Measurements from ENCODE around the gene DNAJC4.

Gene DNAJC4

DNA sequence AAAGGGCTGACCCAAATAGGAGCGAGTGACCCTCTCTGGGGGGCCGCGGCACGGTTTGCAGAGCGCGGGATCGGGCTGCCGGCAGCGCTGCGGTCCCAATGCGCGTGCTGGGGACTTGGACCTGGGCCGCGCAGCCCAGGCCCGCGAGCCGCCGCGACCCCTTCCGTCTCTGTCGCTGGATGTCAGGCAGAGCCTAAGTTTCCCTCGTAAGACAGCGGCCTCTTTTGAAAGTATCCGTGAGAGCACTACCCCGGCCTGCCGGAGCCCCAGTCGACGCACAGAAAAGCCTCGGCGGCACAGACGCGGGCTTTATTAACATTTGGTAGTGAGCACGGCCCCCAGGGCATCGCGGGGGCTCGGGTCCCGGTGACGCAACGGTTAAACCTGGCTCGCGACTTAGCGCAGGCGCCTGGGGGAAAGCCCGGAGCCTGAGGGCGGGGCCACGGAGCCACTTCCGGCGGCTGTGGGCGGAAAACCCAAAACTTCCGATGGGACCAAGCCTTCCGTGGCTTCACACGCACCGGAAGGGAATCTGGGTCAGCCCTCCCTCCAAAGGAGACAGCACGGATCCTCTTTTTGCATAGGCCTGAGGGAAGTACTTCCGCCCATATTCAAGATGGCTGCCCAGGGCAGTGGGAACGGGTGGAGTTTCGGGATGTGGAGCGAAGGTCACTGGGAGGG is 39.3 kb downstream of the DNAJC4 start:
- Histone ChIP-seq H3K27ac (ENCODE audit: low read depth, low read length) (peak overlapping the region; percentile 96), H3K4me1 (ENCODE audit: control insufficient read depth, insufficient read depth, low read length) (peaks cover 13% of the 10 kb centered on the region), H3K36me3 (ENCODE audit: control insufficient read depth, insufficient read depth, low read length) (peaks cover 10% of the 10 kb centered on the region), H3K9ac (ENCODE audit: low read length) (peak overlapping the region; percentile 84), H3K27me3 (ENCODE audit: control insufficient read depth, insufficient read depth, low read length) (peaks cover 2% of the 10 kb centered on the region), H3K4me3 (ENCODE audit: low read length) (peak overlapping the region; percentile 97)

DNA sequence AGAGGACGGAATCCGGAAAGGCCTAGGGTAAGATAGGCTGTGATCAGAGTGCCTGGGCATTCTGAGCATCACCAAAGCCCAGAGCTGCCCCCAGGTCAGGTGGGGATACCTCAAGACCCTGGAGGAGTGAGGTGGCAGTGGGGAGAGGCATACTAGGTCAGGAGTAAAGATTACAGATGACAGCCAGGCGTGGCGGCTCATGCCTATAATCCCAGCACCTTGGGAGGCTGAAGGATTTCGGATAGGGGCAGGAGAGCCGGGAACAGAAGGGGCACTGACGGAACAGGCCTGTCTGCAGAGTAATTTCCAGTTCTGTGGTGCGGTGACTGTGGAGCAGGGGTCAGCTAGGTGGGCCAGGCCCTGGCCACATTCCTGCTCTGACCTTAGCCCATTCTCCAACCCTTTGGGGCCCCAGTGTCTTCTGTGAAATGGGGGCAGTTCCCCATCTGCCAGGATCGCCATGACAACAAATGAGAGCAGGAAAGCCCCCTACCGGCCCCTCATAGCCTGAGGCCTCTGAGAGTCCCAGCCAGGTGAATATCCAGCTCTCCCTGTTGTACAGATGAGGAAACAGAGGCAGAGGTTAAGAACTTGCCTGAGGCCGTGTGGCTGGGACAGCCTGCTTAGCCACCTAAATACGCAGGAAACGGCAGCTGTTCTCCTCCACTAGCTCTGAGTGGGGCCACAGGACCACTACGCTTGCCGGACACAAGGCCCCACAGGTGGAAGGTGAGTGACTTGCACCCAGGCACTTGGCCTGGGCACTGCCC is 44.9 kb downstream of the DNAJC4 start:
- H3K27ac ChIP-seq (ENCODE audit: low read depth, low read length): no peak overlapping the region
- H3K27me3 ChIP-seq (ENCODE audit: control insufficient read depth, insufficient read depth, low read length): no peaks in the 10 kb centered on the region
- peaks cover 4% of the 10 kb centered on the region for H3K4me1 ChIP-seq (ENCODE audit: control insufficient read depth, insufficient read depth, low read length)
- peak overlapping the region; percentile 6 for H3K9ac ChIP-seq (ENCODE audit: low read length)
- H3K4me3 ChIP-seq (ENCODE audit: low read length): no peak overlapping the region
- H3K36me3 ChIP-seq (ENCODE audit: control insufficient read depth, insufficient read depth, low read length): peaks cover 7% of the 10 kb centered on the region

GRCh38 chr11:64275841-64276240 is 45.5 kb downstream of the DNAJC4 start:
- H3K4me1 ChIP-seq (ENCODE audit: control insufficient read depth, insufficient read depth, low read length): peaks cover 4% of the 10 kb centered on the region
- peaks cover 7% of the 10 kb centered on the region for H3K36me3 ChIP-seq (ENCODE audit: control insufficient read depth, insufficient read depth, low read length)
- H3K9ac ChIP-seq (ENCODE audit: low read length): no peak overlapping the region
- no peak overlapping the region for H3K27ac ChIP-seq (ENCODE audit: low read depth, low read length)
- H3K4me3 ChIP-seq (ENCODE audit: low read length): no peak overlapping the region
- no peaks in the 10 kb centered on the region for H3K27me3 ChIP-seq (ENCODE audit: control insufficient read depth, insufficient read depth, low read length)

DNA sequence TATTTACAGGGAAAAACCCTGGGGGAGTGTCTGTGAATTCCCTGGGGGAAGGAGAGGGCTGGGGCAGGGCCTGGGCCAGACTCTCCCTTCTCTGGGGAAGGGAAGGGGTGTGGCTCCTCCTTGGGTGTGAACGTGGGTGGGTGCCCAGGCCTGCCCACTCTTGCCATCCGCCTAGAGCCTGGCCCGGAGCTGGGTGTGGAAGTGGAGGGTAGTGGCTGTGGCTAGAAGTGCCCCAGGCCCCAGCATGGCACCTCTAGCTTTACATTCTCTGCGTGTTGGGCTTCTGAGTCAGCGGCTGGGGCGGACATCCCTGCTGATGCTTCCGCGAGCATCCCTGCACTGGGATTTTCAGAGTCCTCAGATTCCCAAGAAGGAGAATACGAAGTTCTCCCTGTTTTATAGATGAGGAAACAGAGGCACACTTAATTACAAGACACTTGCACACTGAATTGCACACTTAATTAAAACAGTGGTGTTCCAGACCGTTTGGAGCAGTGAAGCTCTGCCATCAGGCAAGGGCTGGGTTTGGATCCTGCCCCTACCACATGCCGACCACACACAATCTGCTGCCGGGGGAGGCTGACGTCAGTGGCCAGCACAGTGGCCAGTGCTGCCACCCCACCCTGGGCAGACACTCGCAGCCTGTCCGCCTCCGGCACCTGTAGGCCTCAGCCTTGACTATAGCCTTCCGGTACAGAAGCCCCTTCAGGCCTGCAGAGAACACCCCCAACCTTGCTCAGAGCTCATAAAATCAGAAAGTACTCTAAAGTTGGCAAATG is 46.5 kb downstream of the DNAJC4 start:
- H3K27ac ChIP-seq (ENCODE audit: low read depth, low read length): no peak overlapping the region
- no peak overlapping the region for H3K4me3 ChIP-seq (ENCODE audit: low read length)
- peaks cover 7% of the 10 kb centered on the region for H3K36me3 ChIP-seq (ENCODE audit: control insufficient read depth, insufficient read depth, low read length)
- no peaks in the 10 kb centered on the region for H3K27me3 ChIP-seq (ENCODE audit: control insufficient read depth, insufficient read depth, low read length)
- H3K4me1 ChIP-seq (ENCODE audit: control insufficient read depth, insufficient read depth, low read length): peaks cover 2% of the 10 kb centered on the region
- H3K9ac ChIP-seq (ENCODE audit: low read length): no peak overlapping the region

GRCh38 chr11:64278576-64279190 is 48.3 kb downstream of the DNAJC4 start:
- Histone ChIP-seq H3K27me3 (ENCODE audit: control insufficient read depth, insufficient read depth, low read length) (no peaks in the 10 kb centered on the region), H3K9ac (ENCODE audit: low read length) (no peak overlapping the region), H3K36me3 (ENCODE audit: control insufficient read depth, insufficient read depth, low read length) (peaks cover 7% of the 10 kb centered on the region), H3K4me1 (ENCODE audit: control insufficient read depth, insufficient read depth, low read length) (peaks cover 4% of the 10 kb centered on the region), H3K27ac (ENCODE audit: low read depth, low read length) (no peak overlapping the region), H3K4me3 (ENCODE audit: low read length) (no peak overlapping the region)

DNA sequence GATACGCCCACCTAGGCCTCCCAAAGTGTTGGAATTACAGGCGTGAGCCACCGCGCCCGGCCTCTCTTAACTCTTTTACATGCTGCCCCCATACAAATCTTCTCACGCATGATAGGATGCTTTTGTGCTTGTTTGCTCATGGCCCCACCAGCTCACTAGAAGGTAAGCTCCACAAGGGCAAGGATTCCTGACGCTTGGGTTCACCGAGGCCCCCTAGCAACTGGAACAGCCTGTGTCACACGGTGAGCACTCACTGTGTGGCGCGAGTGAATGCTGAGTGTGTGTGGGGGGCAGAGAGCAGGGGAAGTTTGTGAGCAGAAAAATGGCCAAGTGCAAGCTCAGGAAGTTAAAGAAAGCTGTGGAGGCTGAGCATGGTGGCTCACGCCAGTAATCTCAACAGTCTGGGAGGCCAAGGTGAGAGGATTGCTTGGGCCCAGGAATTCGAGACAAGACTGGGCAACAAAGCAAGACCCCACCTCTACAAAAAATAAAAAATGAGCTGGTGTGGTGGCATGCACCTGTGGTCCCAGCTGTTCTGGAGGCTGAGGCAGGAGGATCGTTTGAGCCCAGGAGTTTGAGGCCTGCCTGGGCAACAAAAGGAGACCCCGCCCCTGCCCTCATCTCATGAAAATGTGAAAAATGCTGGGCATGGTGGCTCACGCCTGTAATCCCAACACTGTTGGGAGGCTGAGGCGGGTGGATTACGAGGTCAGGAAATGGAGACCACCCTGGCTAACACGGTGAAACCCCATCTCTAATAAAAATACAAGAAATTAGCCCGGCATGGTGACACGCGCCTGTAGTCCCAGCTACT is 51.8 kb downstream of the DNAJC4 start:
- no peak overlapping the region for H3K4me3 ChIP-seq (ENCODE audit: low read length)
- H3K9ac ChIP-seq (ENCODE audit: low read length): no peak overlapping the region
- peaks cover 13% of the 10 kb centered on the region for H3K4me1 ChIP-seq (ENCODE audit: control insufficient read depth, insufficient read depth, low read length)
- H3K36me3 ChIP-seq (ENCODE audit: control insufficient read depth, insufficient read depth, low read length): no peaks in the 10 kb centered on the region
- no peaks in the 10 kb centered on the region for H3K27me3 ChIP-seq (ENCODE audit: control insufficient read depth, insufficient read depth, low read length)
- no peak overlapping the region for H3K27ac ChIP-seq (ENCODE audit: low read depth, low read length)

GRCh38 chr11:64283092-64283491 is 52.7 kb downstream of the DNAJC4 start:
- Histone ChIP-seq H3K9ac (ENCODE audit: low read length) (peak overlapping the region; percentile 2), H3K4me3 (ENCODE audit: low read length) (peak overlapping the region; percentile 40), H3K36me3 (ENCODE audit: control insufficient read depth, insufficient read depth, low read length) (peaks cover under 1% of the 10 kb centered on the region), H3K27me3 (ENCODE audit: control insufficient read depth, insufficient read depth, low read length) (no peaks in the 10 kb centered on the region), H3K4me1 (ENCODE audit: control insufficient read depth, insufficient read depth, low read length) (peaks cover 13% of the 10 kb centered on the region), H3K27ac (ENCODE audit: low read depth, low read length) (no peak overlapping the region)

All from rectal smooth muscle tissue (tissue), 1 donor.